ENCODE data around the gene CACNA1C.

- TF ChIP-seq POLR2AphosphoS5 (IDR thresholded peaks at IDR 0.05) (no peak), CTCF (IDR thresholded peaks at IDR 0.05) (no peak)
Observed at GRCh38 chr12:2401040-2401439, 348.3 kb downstream of the CACNA1C start.
